Kidney (tissue), 14 donors: ENCODE data around the gene PRDM16. TPM values are rescaled to one million over a fixed set of nuclear protein-coding genes. Genes with fewer than 3 reads are reported as not detected.
A peak's percentile ranks its signal among the peaks of the same experiment; 100 is the strongest.

Source experiments
- DNase-seq, 5 donors: peaks; one replicate each; pipeline ENCODE4 v3.0.0-alpha.2; 2013 to 2020
- FAIRE-seq: peaks from 2 replicates; lab custom pipeline; 2012; peaks lifted over from hg19 to GRCh38; lab: Jason Lieb, UNC
- H3K27ac ChIP-seq, 2 donors: one replicate each; pipeline ENCODE4 v1.7.0; 2013; ENCODE audit warnings: low read depth in 2 of 2, low read length in 2 of 2, inconsistent platforms in 1 of 2
- H3K27me3 ChIP-seq: one replicate; pipeline ENCODE4 v1.7.1; 2013; ENCODE audit warnings: low read length, inconsistent platforms; ENCODE audit not compliant: control insufficient read depth, insufficient read depth
- H3K36me3 ChIP-seq, 3 donors: one replicate each; pipeline versions ENCODE4 v1.7.0 to v1.7.1; 2013; ENCODE audit warnings: low read length in 3 of 3, control low read depth in 1 of 3, inconsistent platforms in 1 of 3; ENCODE audit not compliant: insufficient read depth in 3 of 3, control insufficient read depth in 2 of 3
- H3K4me1 ChIP-seq, 3 donors: one replicate each; pipeline versions ENCODE4 v1.7.0 to v1.7.1; 2013; ENCODE audit warnings: low read length in 3 of 3, inconsistent platforms in 1 of 3, low read depth in 1 of 3; ENCODE audit not compliant: control insufficient read depth in 2 of 3, insufficient read depth in 2 of 3
- H3K4me3 ChIP-seq, 3 donors: one replicate each; pipeline versions ENCODE4 v1.7.0 to v1.8.1; 2013; ENCODE audit warnings: low read length in 3 of 3, control low read depth in 1 of 3, inconsistent platforms in 1 of 3
- H3K9ac ChIP-seq, 3 donors: one replicate each; pipeline versions ENCODE4 v1.7.0 to v1.7.1; 2013; ENCODE audit warnings: low read length in 3 of 3, control low read depth in 1 of 3, inconsistent platforms in 1 of 3
- H3K9me3 ChIP-seq, 3 donors: one replicate each; pipeline versions ENCODE4 v1.7.0 to v1.7.1; 2013; ENCODE audit warnings: low read length in 3 of 3, control low read depth in 1 of 3, inconsistent platforms in 1 of 3; ENCODE audit not compliant: control insufficient read depth in 2 of 3, insufficient read depth in 1 of 3
- intact Hi-C: fragments of 100-400 bp; cut with DNase I; formaldehyde crosslinking; loops from one replicate; pipeline ENCODE4 v1.11.1; 2022
- polyA plus RNA-seq: library from polyadenylated mRNA; stranded (reverse); fragments of 350-450 nt; fragmentation: Illumina TruSeq; extraction: RNeasy Lipid Tissue Mini Kit (QIAGEN cat#74804); gene quantifications from one replicate; pipeline ENCODE4 v1.2.3, GENCODE V29; 2014; ENCODE audit warnings: low read depth, low replicate concordance; ENCODE audit not compliant: insufficient read depth
- total RNA-seq: library from RNA; stranded (reverse); fragmentation: NEBNext Ultra II Directional; extraction: Animal tissue kit (Norgen Biotek cat#: 25700); gene quantifications from one replicate; pipeline ENCODE4 v1.2.1, GENCODE V29; 2021
- TF ChIP-seq, protein P1 (sequence below): IDR thresholded peaks from 3 replicates; pipeline ENCODE4 v1.5.1; 2012; ENCODE audit warnings: mild to moderate bottlenecking, moderate library complexity, borderline replicate concordance; ENCODE audit not compliant: insufficient read depth; ENCODE audit errors: extremely low read depth
- donor health status: control.
- donor health status: control.
- donor health status: control.
- donor health status: control.
- donor health status: control.
- donor health status: DM: yes; HTN: yes; CAD: no.
- donor health status: Normal renal cell carcinoma (clear cell type).

Gene PRDM16
- total and polyA plus RNA-seq, 2 donors from 2014 or later, result 3.0 to 21.9 TPM

DNA sequence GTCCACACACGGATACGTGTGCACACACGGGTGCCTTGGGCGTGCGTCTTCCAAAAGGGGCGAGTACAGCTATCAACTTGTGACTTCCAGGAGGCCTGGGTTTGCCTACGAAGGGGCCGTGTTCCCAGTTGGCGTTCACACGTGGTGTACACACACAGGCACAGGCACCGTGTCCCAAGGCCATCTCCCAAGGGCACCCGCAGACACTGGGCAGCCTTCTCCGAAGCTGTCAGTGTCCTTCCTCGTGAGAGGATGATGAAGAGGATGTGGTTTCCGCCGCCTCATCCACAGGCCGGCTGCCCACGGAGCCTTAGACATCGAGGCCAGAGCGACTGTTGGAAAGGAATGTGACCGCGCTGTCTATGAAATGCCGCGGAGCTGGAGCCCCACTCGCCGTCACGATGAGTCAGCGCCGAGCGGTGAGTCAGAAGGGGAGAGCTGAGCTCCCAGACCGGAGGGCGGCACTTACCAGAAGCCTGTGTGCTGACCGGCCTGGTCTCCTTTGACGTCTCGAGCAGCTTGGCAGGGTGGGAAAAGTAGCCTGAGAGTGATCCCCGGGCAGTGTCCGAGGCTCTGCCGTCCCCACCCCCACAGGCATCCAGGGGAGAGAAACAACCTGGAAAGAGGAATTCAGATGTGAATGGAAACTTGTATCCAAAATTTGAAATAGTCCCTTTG lies 244.0 kb downstream of the PRDM16 start:
- Histone ChIP-seq H3K4me3 (no peak overlapping the region), H3K36me3 (no peaks in the 10 kb centered on the region), H3K4me1 (peaks cover 4 to 19% (median 5%) of the 10 kb centered on the region in 3 donors), H3K27ac (peak overlapping the region; percentile 87 to 89), H3K27me3 (peaks cover 20% of the 10 kb centered on the region), H3K9me3 (peaks cover 0 to 2% (median 0%) of the 10 kb centered on the region in 3 donors), H3K9ac (peak overlapping the region in 1 of 3 donors; percentile 60)
- TF ChIP-seq, protein P1, sequence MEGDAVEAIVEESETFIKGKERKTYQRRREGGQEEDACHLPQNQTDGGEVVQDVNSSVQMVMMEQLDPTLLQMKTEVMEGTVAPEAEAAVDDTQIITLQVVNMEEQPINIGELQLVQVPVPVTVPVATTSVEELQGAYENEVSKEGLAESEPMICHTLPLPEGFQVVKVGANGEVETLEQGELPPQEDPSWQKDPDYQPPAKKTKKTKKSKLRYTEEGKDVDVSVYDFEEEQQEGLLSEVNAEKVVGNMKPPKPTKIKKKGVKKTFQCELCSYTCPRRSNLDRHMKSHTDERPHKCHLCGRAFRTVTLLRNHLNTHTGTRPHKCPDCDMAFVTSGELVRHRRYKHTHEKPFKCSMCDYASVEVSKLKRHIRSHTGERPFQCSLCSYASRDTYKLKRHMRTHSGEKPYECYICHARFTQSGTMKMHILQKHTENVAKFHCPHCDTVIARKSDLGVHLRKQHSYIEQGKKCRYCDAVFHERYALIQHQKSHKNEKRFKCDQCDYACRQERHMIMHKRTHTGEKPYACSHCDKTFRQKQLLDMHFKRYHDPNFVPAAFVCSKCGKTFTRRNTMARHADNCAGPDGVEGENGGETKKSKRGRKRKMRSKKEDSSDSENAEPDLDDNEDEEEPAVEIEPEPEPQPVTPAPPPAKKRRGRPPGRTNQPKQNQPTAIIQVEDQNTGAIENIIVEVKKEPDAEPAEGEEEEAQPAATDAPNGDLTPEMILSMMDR, result no peak
- no peak for FAIRE-seq
- peak; percentile 75 to 98 (median 82) for DNase-seq
- intact Hi-C loops, result no loop called here

DNA sequence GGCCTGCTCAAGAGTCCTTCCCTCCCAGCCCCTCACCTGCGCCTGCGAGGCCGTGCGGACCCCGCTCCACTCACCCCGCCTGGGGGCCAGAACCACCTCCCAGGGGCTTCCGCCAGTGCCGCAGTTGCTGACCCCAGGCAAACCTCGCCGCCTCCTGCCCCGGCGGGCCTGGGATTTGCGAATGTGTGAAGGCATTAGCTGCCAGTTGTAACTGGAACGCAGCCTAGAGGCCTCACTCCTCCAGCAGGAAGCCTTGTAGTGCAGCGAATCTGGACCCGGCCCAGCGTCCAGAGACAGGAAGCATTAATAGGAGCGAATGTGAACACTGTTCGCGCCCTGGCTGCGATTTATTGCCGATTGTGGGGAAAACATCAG lies 244.6 kb downstream of the PRDM16 start:
- peaks cover 4 to 19% (median 5%) of the 10 kb centered on the region in 3 donors for H3K4me1 ChIP-seq
- H3K4me3 ChIP-seq, result no peak overlapping the region
- H3K36me3 ChIP-seq, result no peaks in the 10 kb centered on the region
- H3K27me3 ChIP-seq, result peaks cover 20% of the 10 kb centered on the region
- intact Hi-C loops, result no loop called here
- peak overlapping the region; percentile 87 to 89 for H3K27ac ChIP-seq
- H3K9ac ChIP-seq, result peak overlapping the region in 1 of 3 donors; percentile 51
- FAIRE-seq (no peak), DNase-seq (peak; percentile 73 to 96 (median 81))
- TF ChIP-seq, protein P1, result no peak
- peaks cover 0 to 2% (median 0%) of the 10 kb centered on the region in 3 donors for H3K9me3 ChIP-seq

DNA sequence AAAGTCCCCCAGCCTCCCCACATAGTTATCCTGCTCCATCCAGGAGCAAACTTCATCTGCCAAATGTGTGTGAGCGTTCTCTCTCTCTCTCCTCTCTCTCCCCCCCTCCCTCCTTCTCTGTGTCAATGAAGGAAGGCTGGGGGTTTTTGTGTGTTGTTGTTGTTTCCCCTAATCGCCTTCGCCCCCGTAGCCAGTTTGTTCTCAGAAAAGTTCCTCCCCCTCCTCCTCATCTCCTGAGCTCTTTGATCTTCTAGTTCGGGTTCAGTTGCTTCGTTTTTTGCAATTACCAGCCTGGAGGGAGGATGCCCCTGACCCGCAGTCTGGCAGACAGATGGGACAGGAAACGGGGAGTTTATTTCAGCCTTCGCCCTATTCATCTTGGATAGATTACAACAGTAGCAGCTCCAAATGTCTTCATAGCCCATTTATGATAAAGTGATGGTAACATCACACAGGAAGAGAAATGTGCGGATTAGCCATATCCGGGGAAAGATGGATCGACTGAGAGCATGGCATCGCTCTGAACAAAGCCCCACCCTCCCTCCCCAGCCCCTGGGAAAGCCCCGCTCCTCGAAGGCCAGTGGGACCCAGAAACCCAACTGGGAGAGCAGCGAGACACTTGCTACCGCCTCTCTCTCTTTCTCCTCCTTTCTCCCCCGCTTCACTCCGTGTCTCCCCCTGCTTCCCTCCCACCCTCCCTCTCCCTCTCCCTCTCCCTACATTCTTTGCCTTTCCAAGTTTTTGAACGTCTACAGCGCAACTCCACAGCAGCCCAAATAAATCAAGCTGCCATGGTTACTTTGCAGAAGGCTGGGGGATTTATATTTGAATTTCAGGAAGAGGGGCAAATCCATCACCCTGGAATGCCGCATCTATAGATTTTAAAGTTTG lies 245.7 kb downstream of the PRDM16 start:
- Histone ChIP-seq H3K9me3 (peaks cover 0 to 2% (median 0%) of the 10 kb centered on the region in 3 donors), H3K27ac (peak overlapping the region; percentile 87 to 89), H3K4me1 (peaks cover 4 to 19% (median 5%) of the 10 kb centered on the region in 3 donors), H3K27me3 (peaks cover 15% of the 10 kb centered on the region), H3K4me3 (no peak overlapping the region), H3K36me3 (no peaks in the 10 kb centered on the region), H3K9ac (peak overlapping the region in 1 of 3 donors; percentile 51)
- intact Hi-C loops, result no loop called here
- DNase-seq (peak in 3 of 5 donors; percentile 73 to 91 (median 77)), FAIRE-seq (no peak)
- TF ChIP-seq, protein P1, result no peak
